HUES48 (cell line): ENCODE results near the gene PIK3R1.

ENCODE experiments used
- H3K27ac ChIP-seq: one replicate; pipeline ENCODE4 v1.7.0; 2013; ENCODE audit warnings: low read depth, low read length, inconsistent platforms
- H3K27me3 ChIP-seq: 2 replicates; pipeline ENCODE4 v1.6.1; 2013; ENCODE audit warnings: mild to moderate bottlenecking, low read length; ENCODE audit not compliant: control insufficient read depth, insufficient read depth
- H3K36me3 ChIP-seq: 2 replicates; pipeline ENCODE4 v1.6.1; 2013; ENCODE audit warnings: low read length; ENCODE audit not compliant: control insufficient read depth, insufficient read depth
- H3K4me1 ChIP-seq: 2 replicates; pipeline ENCODE4 v1.6.1; 2013; ENCODE audit warnings: mild to moderate bottlenecking, low read length; ENCODE audit not compliant: control insufficient read depth, insufficient read depth
- H3K4me3 ChIP-seq: 2 replicates; pipeline ENCODE4 v1.5.1; 2013; ENCODE audit warnings: mild to moderate bottlenecking, low read depth, low read length
- H3K9ac ChIP-seq: 2 replicates; pipeline ENCODE4 v1.6.1; 2013; ENCODE audit warnings: mild to moderate bottlenecking, low read depth, low read length, moderate library complexity
- H3K9me3 ChIP-seq: 2 replicates; pipeline ENCODE4 v1.6.1; 2013; ENCODE audit warnings: low read length; ENCODE audit not compliant: control insufficient read depth, insufficient read depth

The PIK3R1 gene

GRCh38 chr5:68271124-68271523 lies 55.6 kb downstream of the PIK3R1 start:
- H3K9ac ChIP-seq = no peak overlapping the region
- H3K4me3 ChIP-seq = no peak overlapping the region
- no peaks in the 10 kb centered on the region for H3K36me3 ChIP-seq
- peaks cover 9% of the 10 kb centered on the region for H3K4me1 ChIP-seq
- no peaks in the 10 kb centered on the region for H3K27me3 ChIP-seq
- no peak overlapping the region for H3K27ac ChIP-seq
- no peaks in the 10 kb centered on the region for H3K9me3 ChIP-seq

- Histone ChIP-seq H3K4me3 (no peak overlapping the region), H3K9me3 (no peaks in the 10 kb centered on the region), H3K9ac (no peak overlapping the region), H3K36me3 (no peaks in the 10 kb centered on the region; the same call in 1 of the 2 replicates), H3K27me3 (no peaks in the 10 kb centered on the region), H3K4me1 (peaks cover 9% of the 10 kb centered on the region), H3K27ac (no peak overlapping the region)
Observed at GRCh38 chr5:68272289-68272688, 56.7 kb downstream of the PIK3R1 start.

- H3K27me3 ChIP-seq = no peaks in the 10 kb centered on the region
- no peaks in the 10 kb centered on the region for H3K9me3 ChIP-seq
- H3K4me1 ChIP-seq = peaks cover 9% of the 10 kb centered on the region
- H3K4me3 ChIP-seq = no peak overlapping the region
- H3K27ac ChIP-seq = no peak overlapping the region
- H3K36me3 ChIP-seq = no peaks in the 10 kb centered on the region; the same call in 1 of the 2 replicates
- H3K9ac ChIP-seq = no peak overlapping the region
Observed at GRCh38 chr5:68273717-68274409, 58.3 kb downstream of the PIK3R1 start.

- no peaks in the 10 kb centered on the region for H3K27me3 ChIP-seq
- peaks cover 9% of the 10 kb centered on the region for H3K4me1 ChIP-seq
- H3K9me3 ChIP-seq = no peaks in the 10 kb centered on the region
- peaks cover 9% of the 10 kb centered on the region for H3K36me3 ChIP-seq
- no peak overlapping the region for H3K4me3 ChIP-seq
- H3K9ac ChIP-seq = no peak overlapping the region
- H3K27ac ChIP-seq = no peak overlapping the region
Observed at GRCh38 chr5:68274847-68275651, 59.5 kb downstream of the PIK3R1 start.

- Histone ChIP-seq H3K27me3 (no peaks in the 10 kb centered on the region), H3K9ac (no peak overlapping the region), H3K27ac (no peak overlapping the region), H3K4me1 (peaks cover 9% of the 10 kb centered on the region), H3K9me3 (no peaks in the 10 kb centered on the region), H3K4me3 (no peak overlapping the region), H3K36me3 (peaks cover 23% of the 10 kb centered on the region)
Observed at GRCh38 chr5:68276740-68277139, 61.2 kb downstream of the PIK3R1 start.

- no peaks in the 10 kb centered on the region for H3K27me3 ChIP-seq
Observed at GRCh38 chr5:68277431-68277830, 61.9 kb downstream of the PIK3R1 start.

GRCh38 chr5:68279984-68280383 lies 64.4 kb downstream of the PIK3R1 start:
- Histone ChIP-seq H3K9ac (no peak overlapping the region), H3K27me3 (no peaks in the 10 kb centered on the region), H3K9me3 (no peaks in the 10 kb centered on the region), H3K4me1 (peaks cover 4% of the 10 kb centered on the region), H3K27ac (no peak overlapping the region), H3K36me3 (peaks cover 23% of the 10 kb centered on the region), H3K4me3 (no peak overlapping the region)

More at GRCh38 chr5:68277431-68277830, 61.9 kb downstream of the PIK3R1 start:
- no peaks in the 10 kb centered on the region for H3K9me3 ChIP-seq
- no peak overlapping the region for H3K9ac ChIP-seq
- peaks cover 23% of the 10 kb centered on the region for H3K36me3 ChIP-seq
- H3K4me1 ChIP-seq = peaks cover 9% of the 10 kb centered on the region
- no peak overlapping the region for H3K27ac ChIP-seq
- no peak overlapping the region for H3K4me3 ChIP-seq

GRCh38 chr5:68282001-68282400 lies 66.4 kb downstream of the PIK3R1 start:
- peaks cover 23% of the 10 kb centered on the region for H3K36me3 ChIP-seq
- no peak overlapping the region for H3K4me3 ChIP-seq
- H3K27me3 ChIP-seq = no peaks in the 10 kb centered on the region
- H3K9ac ChIP-seq = no peak overlapping the region
- H3K9me3 ChIP-seq = no peaks in the 10 kb centered on the region
- H3K4me1 ChIP-seq = 0 out of 2 replicates have a peak, but pooled peaks cover 3% of the 10 kb centered on the region
- no peak overlapping the region for H3K27ac ChIP-seq

GRCh38 chr5:68283766-68284165 lies 68.2 kb downstream of the PIK3R1 start:
- Histone ChIP-seq H3K36me3 (peaks cover 23% of the 10 kb centered on the region), H3K9me3 (no peaks in the 10 kb centered on the region), H3K9ac (no peak overlapping the region), H3K27me3 (no peaks in the 10 kb centered on the region), H3K27ac (no peak overlapping the region), H3K4me3 (no peak overlapping the region), H3K4me1 (peaks cover 15% of the 10 kb centered on the region)

- no peak overlapping the region for H3K27ac ChIP-seq
- 0 out of 2 replicates have a peak, but pooled peaks cover 12% of the 10 kb centered on the region for H3K36me3 ChIP-seq
- H3K9ac ChIP-seq = no peak overlapping the region
- no peak overlapping the region for H3K4me3 ChIP-seq
- no peaks in the 10 kb centered on the region for H3K9me3 ChIP-seq
- H3K27me3 ChIP-seq = no peaks in the 10 kb centered on the region
- peaks cover 30% of the 10 kb centered on the region for H3K4me1 ChIP-seq
Observed at GRCh38 chr5:68285075-68285840, 69.7 kb downstream of the PIK3R1 start.
